Panc1 (cell line): Measurements from ENCODE around the gene MAP2K5. TPM values are rescaled to one million over a fixed set of nuclear protein-coding genes. Genes with fewer than 3 reads are reported as not detected.
A peak's percentile ranks its signal among the peaks of the same experiment; 100 is the strongest.

Source experiments
- ATAC-seq: fragments of 200-7000 bp; cut with Tn5 transposase; 2 replicates; pipeline ENCODE4 v1.9.1; 2020; ENCODE audit warnings: mild to moderate bottlenecking, moderate library complexity
- BruUV-seq: library from RNA; stranded (reverse); fragments of 400-500 nt; replicated peaks from 2 replicates; lab custom pipeline; 2021; lab: Mats Ljungman, UMichigan
- CTCF ChIA-PET: fragments of 300-600 bp; sonication (Branson Sonifier 250); formaldehyde crosslinking; loops from one replicate; lab custom pipeline; 2022; ENCODE audit warnings: antibody characterized with exemption; lab: Charles Lee
- POLR2A ChIA-PET: fragments of 300-600 bp; sonication (Branson Sonifier 250); formaldehyde crosslinking; loops from one replicate; lab custom pipeline; 2022; ENCODE audit warnings: antibody characterized with exemption; lab: Charles Lee
- DNase-seq: peaks from one replicate; pipeline ENCODE4 v3.0.0-alpha.2; 2010; ENCODE audit warnings: low read depth, low spot score
- H3K27ac ChIP-seq: 2 replicates; pipeline ENCODE4 v1.5.1; 2011; ENCODE audit warnings: mild to moderate bottlenecking, low read length, inconsistent platforms
- H3K27me3 ChIP-seq: fragments of 200-500 bp; sonication (Bioruptor generic); 2 replicates; pipeline ENCODE4 v1.6.0; 2014; ENCODE audit warnings: low read length, inconsistent platforms; ENCODE audit not compliant: control insufficient read depth, insufficient read depth
- H3K36me3 ChIP-seq: fragments of 200-500 bp; sonication (Bioruptor generic); 2 replicates; pipeline ENCODE4 v1.5.1; 2014; ENCODE audit warnings: inconsistent platforms, mild to moderate bottlenecking, low read length, moderate library complexity; ENCODE audit not compliant: control insufficient read depth, insufficient read depth
- H3K4me1 ChIP-seq: 2 replicates; pipeline ENCODE4 v1.5.1; 2011; ENCODE audit warnings: inconsistent platforms, mild to moderate bottlenecking, low read length, moderate library complexity; ENCODE audit not compliant: control insufficient read depth, insufficient read depth
- H3K4me3 ChIP-seq, 2 experiments: 2 replicates each; pipeline ENCODE4 v1.5.1; 2011 to 2012; ENCODE audit warnings: low read depth in 2 of 2, low read length in 2 of 2, mild to moderate bottlenecking in 2 of 2, inconsistent platforms in 1 of 2, moderate library complexity in 1 of 2
- H3K9me3 ChIP-seq: fragments of 200-500 bp; sonication (Bioruptor generic); 2 replicates; pipeline ENCODE4 v1.5.1; 2014; ENCODE audit warnings: low read depth, mild to moderate bottlenecking, inconsistent platforms, low read length, moderate library complexity; ENCODE audit not compliant: control insufficient read depth, insufficient read depth
- CTCF ChIP-seq: fragments of 450-650 bp; IDR thresholded peaks from 2 replicates; pipeline ENCODE4 v1.5.1; 2017; ENCODE audit warnings: mild to moderate bottlenecking
- POLR2AphosphoS5 ChIP-seq: IDR thresholded peaks from 2 replicates; pipeline ENCODE4 v1.6.1; 2012; ENCODE audit warnings: mild to moderate bottlenecking, low read depth, low read length, moderate library complexity
- REST ChIP-seq, 2 experiments: IDR thresholded peaks; 2 replicates each; pipeline ENCODE4 v1.6.1; 2011 to 2012; ENCODE audit warnings: low read depth in 2 of 2, control low read depth in 1 of 2, low read length in 1 of 2, mild to moderate bottlenecking in 1 of 2, moderate library complexity in 1 of 2; ENCODE audit not compliant: insufficient read depth in 1 of 2
- SIN3A ChIP-seq: IDR thresholded peaks from 2 replicates; pipeline ENCODE4 v1.6.1; 2012; ENCODE audit warnings: low read depth, mild to moderate bottlenecking, low read length, moderate library complexity, borderline replicate concordance; ENCODE audit not compliant: insufficient read depth
- TCF7L2 ChIP-seq: IDR thresholded peaks from 2 replicates; pipeline ENCODE4 v1.6.1; 2011; ENCODE audit warnings: mild to moderate bottlenecking, low read depth, low read length, inconsistent platforms
- in situ Hi-C: cut with HindIII; loops from 2 replicates; pipeline ENCODE4 v1.10.0; 2016; ENCODE audit warnings: low sequenced_read_pairs, low pct_unique_long_range_greater_than_20kb
- intact Hi-C: fragments of 100-400 bp; cut with micrococcal nuclease; formaldehyde crosslinking; loops from one replicate; pipeline ENCODE4 v1.10.0; 2022; ENCODE audit not compliant: unreplicated experiment
- total RNA-seq: library from RNA; stranded (reverse); gene quantifications from one replicate; pipeline ENCODE4 v1.2.1, GENCODE V29; 2021; ENCODE audit not compliant: unreplicated experiment

Gene MAP2K5
- total RNA-seq, 1 experiment from 2014 or later: 18.3 TPM

GRCh38 chr15:67836477-67836876, 294.0 kb downstream of the MAP2K5 start:
- no peaks in the 10 kb centered on the region for H3K36me3 ChIP-seq
- no peak for TF ChIP-seq SIN3A
- peak; percentile 88 for TF ChIP-seq CTCF
- H3K27ac ChIP-seq: peak overlapping the region; percentile 73
- ChIA-PET POLR2A (no interaction called here), CTCF (interaction anchor here (0.6 kb wide), 2 partner anchors 308 to 349 kb away, joined by 3 read pairs; no protein-coding TSS in a partner anchor)
- no peak overlapping the region for H3K4me3 ChIP-seq
- no peaks in the 10 kb centered on the region for H3K27me3 ChIP-seq
- ATAC-seq (no peak), DNase-seq (no peak)
- BruUV-seq: no TSS peak
- intact Hi-C loops: loop anchor here (2.0 to 10.0 kb wide), 4 partner anchors 314 to 592 kb away; partner anchors contain the start of gene C15orf61
- in situ Hi-C loops: no loop called here
- H3K9me3 ChIP-seq: no peaks in the 10 kb centered on the region
- peaks cover 42% of the 10 kb centered on the region for H3K4me1 ChIP-seq

- no peak for TF ChIP-seq SIN3A
- no peak for TF ChIP-seq REST (IDR thresholded peaks at IDR 0.05; ENCODE audit: insufficient read depth in 1 of 2, low read depth in 2 of 2, low read length in 1 of 2)
- TF ChIP-seq TCF7L2: no peak
- TF ChIP-seq CTCF: no peak
- no peak for TF ChIP-seq POLR2AphosphoS5
- no TSS peak for BruUV-seq
- ChIA-PET POLR2A (no interaction called here), CTCF (no interaction called here)
- intact Hi-C loops: loop anchor here (2.0 to 10.0 kb wide), 4 partner anchors 315 to 592 kb away; partner anchors contain the start of gene C15orf61
- no peaks in the 10 kb centered on the region for H3K36me3 ChIP-seq
- in situ Hi-C loops: no loop called here
- H3K27me3 ChIP-seq: no peaks in the 10 kb centered on the region
- peaks cover 44% of the 10 kb centered on the region for H3K4me1 ChIP-seq
- H3K4me3 ChIP-seq: no peak overlapping the region
- ATAC-seq (no peak), DNase-seq (no peak)
- H3K9me3 ChIP-seq: no peaks in the 10 kb centered on the region
- H3K27ac ChIP-seq: peak overlapping the region; percentile 73
Measured at GRCh38 chr15:67836955-67837354, 294.5 kb downstream of the MAP2K5 start.
